ENCODE measurements around the gene PCYT2. TPM values are rescaled to one million over a fixed set of nuclear protein-coding genes. Genes with fewer than 3 reads are reported as not detected.
A peak's percentile ranks its signal among the peaks of the same experiment; 100 is the strongest.

PCYT2 gene
- total RNA-seq, 1 experiment from 2014 or later, result 151 TPM

DNA sequence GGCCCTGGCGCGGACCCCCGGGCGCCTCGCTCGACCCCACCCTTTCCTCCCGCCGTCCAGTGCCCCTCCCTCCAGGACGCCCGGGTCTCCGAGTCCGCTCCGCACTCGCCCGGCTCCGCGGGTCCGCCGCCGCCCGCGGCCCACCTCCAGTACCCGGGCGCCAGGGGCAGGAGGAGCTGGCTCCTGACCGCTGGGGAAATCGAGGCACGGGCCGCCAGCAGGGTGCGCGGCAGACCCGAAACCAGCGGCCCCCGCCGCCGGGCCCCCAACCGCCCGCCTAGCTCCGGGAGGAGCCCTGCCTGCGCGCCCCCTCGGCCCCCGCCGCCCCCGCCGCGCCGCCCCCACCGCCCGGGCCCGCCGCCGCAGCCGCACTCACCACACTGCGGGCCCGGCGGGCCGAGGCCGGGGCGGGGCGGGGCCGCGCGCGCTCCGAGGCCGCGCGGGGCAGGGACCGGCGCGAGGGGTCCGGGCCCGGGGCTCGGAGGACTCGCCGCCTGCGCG, 16.0 kb upstream of the PCYT2 start:
- H3K27ac Mint-ChIP-seq (ENCODE audit: unreplicated experiment), result peak overlapping the region; percentile 85
- Histone ChIP-seq H3K4me1 (peaks cover 14% of the 10 kb centered on the region), H3K4me3 (ENCODE audit: low read depth, low read length) (peak overlapping the region; percentile 89), H3K9me3 (no peaks in the 10 kb centered on the region), H3K36me3 (ENCODE audit: control insufficient read depth, insufficient read depth, low read length) (no peaks in the 10 kb centered on the region), H3K27me3 (replicated peaks; ENCODE audit: control insufficient read depth, insufficient read depth, low read length) (no peaks in the 10 kb centered on the region)
- TF ChIP-seq, protein P1, sequence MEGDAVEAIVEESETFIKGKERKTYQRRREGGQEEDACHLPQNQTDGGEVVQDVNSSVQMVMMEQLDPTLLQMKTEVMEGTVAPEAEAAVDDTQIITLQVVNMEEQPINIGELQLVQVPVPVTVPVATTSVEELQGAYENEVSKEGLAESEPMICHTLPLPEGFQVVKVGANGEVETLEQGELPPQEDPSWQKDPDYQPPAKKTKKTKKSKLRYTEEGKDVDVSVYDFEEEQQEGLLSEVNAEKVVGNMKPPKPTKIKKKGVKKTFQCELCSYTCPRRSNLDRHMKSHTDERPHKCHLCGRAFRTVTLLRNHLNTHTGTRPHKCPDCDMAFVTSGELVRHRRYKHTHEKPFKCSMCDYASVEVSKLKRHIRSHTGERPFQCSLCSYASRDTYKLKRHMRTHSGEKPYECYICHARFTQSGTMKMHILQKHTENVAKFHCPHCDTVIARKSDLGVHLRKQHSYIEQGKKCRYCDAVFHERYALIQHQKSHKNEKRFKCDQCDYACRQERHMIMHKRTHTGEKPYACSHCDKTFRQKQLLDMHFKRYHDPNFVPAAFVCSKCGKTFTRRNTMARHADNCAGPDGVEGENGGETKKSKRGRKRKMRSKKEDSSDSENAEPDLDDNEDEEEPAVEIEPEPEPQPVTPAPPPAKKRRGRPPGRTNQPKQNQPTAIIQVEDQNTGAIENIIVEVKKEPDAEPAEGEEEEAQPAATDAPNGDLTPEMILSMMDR (IDR thresholded peaks at IDR 0.05; ENCODE audit: insufficient read depth in 1 of 2, low read depth in 1 of 2, low read length in 1 of 2, severe bottlenecking in 1 of 2, unreplicated experiment in 1 of 2), result no peak
- POLR2A ChIA-PET, result interaction anchor here (0.5 to 1.7 kb wide), 6 partner anchors 10 to 96 kb away, joined by 3 to 11 read pairs (median 4); partner anchors contain the start of genes CENPX, LRRC45 and SIRT7
- H3K27me3 Mint-ChIP-seq (ENCODE audit: insufficient read depth, unreplicated experiment), result no peaks in the 10 kb centered on the region
- H3K4me1 Mint-ChIP-seq (ENCODE audit: low read depth, unreplicated experiment), result peaks cover 22% of the 10 kb centered on the region
- CTCF ChIA-PET, result interaction anchor here (0.5 to 2.1 kb wide), 11 partner anchors 10 to 120 kb away, joined by 3 to 11 read pairs (median 5); partner anchors contain the start of genes DCXR, NOTUM and PYCR1
- H3K9me3 Mint-ChIP-seq (ENCODE audit: unreplicated experiment), result no peaks in the 10 kb centered on the region
- peak overlapping the region; percentile 77 for H3K4me3 Mint-ChIP-seq (ENCODE audit: unreplicated experiment)
- DNase-seq, result no peak
- no TSS peak for BruUV-seq (replicated peaks)
- peaks cover 28% of the 10 kb centered on the region for H3K36me3 Mint-ChIP-seq (ENCODE audit: insufficient read depth, unreplicated experiment)
- intact Hi-C loops (cut with micrococcal nuclease; ENCODE audit: unreplicated experiment), result loop anchor here (2.0 to 5.0 kb wide), 3 partner anchors 16 to 595 kb away; partner anchors contain the start of genes CENPX, LRRC45 and PCYT2

- Mint-ChIP-seq H3K27me3 (ENCODE audit: insufficient read depth, unreplicated experiment) (no peaks in the 10 kb centered on the region), H3K4me1 (ENCODE audit: low read depth, unreplicated experiment) (peaks cover 17% of the 10 kb centered on the region), H3K4me3 (ENCODE audit: unreplicated experiment) (peak overlapping the region; percentile 77), H3K36me3 (ENCODE audit: insufficient read depth, unreplicated experiment) (peaks cover 28% of the 10 kb centered on the region), H3K9me3 (ENCODE audit: unreplicated experiment) (no peaks in the 10 kb centered on the region), H3K27ac (ENCODE audit: unreplicated experiment) (peak overlapping the region; percentile 85)
- intact Hi-C loops (cut with micrococcal nuclease; ENCODE audit: unreplicated experiment), result loop anchor here (1.0 to 5.0 kb wide), 4 partner anchors 8 to 596 kb away; partner anchors contain the start of genes CENPX, LRRC45, PCYT2 and SIRT7
- BruUV-seq (replicated peaks), result TSS peak; percentile 34
- Histone ChIP-seq H3K27me3 (replicated peaks; ENCODE audit: control insufficient read depth, insufficient read depth, low read length) (no peaks in the 10 kb centered on the region), H3K4me3 (ENCODE audit: low read depth, low read length) (peak overlapping the region; percentile 89), H3K4me1 (peaks cover 14% of the 10 kb centered on the region), H3K36me3 (ENCODE audit: control insufficient read depth, insufficient read depth, low read length) (peaks cover 2% of the 10 kb centered on the region), H3K9me3 (no peaks in the 10 kb centered on the region)
- peak; percentile 85 to 91 for DNase-seq
- ChIA-PET POLR2A (interaction anchor here (0.6 to 1.7 kb wide), 9 partner anchors 9 to 111 kb away, joined by 3 to 11 read pairs (median 6); partner anchors contain the start of genes CENPX, DCXR, LRRC45 and PCYT2), CTCF (interaction anchor here (0.5 to 2.1 kb wide), 5 partner anchors 11 to 111 kb away, joined by 3 to 10 read pairs (median 3); partner anchors contain the start of genes CENPX, DCXR, LRRC45 and PYCR1)
- TF ChIP-seq, protein P1 (IDR thresholded peaks at IDR 0.05; ENCODE audit: insufficient read depth in 1 of 2, low read depth in 1 of 2, low read length in 1 of 2, severe bottlenecking in 1 of 2, unreplicated experiment in 1 of 2), result no peak
These were observed 15.4 kb upstream of the PCYT2 start for GRCh38 chr17:81926451-81927151.

DNA sequence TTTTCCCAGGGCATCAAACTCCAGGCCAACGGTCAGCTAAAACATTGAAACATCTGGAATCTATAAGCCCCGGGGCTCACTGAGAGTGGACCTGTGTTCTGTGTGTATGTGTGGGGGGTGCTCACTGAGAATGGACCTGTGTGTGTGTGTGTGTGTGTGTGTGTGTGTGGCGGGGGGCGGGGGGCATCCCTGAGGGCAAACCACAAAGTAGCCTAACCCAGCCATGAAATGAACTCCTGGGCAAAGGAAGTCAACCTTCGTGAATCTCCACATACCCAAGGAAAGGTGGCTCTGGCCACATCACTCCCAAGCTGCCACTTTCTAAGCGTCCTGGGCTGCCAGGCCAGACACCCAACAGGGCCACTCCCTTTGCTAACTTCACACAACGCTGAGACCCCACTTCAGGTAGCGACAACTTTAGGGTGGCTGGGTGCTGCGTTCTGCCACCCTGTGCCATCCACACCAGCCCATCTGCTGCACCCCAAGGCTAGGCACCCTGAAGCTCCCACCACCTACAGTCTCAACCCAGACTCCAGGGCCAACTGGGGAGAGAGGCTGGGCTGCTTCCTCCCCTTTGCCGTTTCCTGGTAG, 14.8 kb upstream of the PCYT2 start:
- ChIA-PET CTCF (interaction anchor here (0.8 to 2.1 kb wide), 3 partner anchors 34 to 112 kb away, joined by 3 to 10 read pairs (median 10); partner anchors contain the start of genes CENPX, DCXR and LRRC45), POLR2A (interaction anchor here (0.6 to 1.7 kb wide), 8 partner anchors 8 to 112 kb away, joined by 3 to 11 read pairs (median 6); partner anchors contain the start of genes CENPX, DCXR, LRRC45 and PCYT2)
- no peaks in the 10 kb centered on the region for H3K27me3 Mint-ChIP-seq (ENCODE audit: insufficient read depth, unreplicated experiment)
- Histone ChIP-seq H3K36me3 (ENCODE audit: control insufficient read depth, insufficient read depth, low read length) (peaks cover 2% of the 10 kb centered on the region), H3K9me3 (no peaks in the 10 kb centered on the region), H3K4me3 (ENCODE audit: low read depth, low read length) (peak overlapping the region; percentile 89), H3K4me1 (peaks cover 14% of the 10 kb centered on the region), H3K27me3 (replicated peaks; ENCODE audit: control insufficient read depth, insufficient read depth, low read length) (no peaks in the 10 kb centered on the region)
- intact Hi-C loops (cut with micrococcal nuclease; ENCODE audit: unreplicated experiment), result loop anchor here (1.0 to 5.0 kb wide), 4 partner anchors 8 to 596 kb away; partner anchors contain the start of genes CENPX, LRRC45, PCYT2 and SIRT7
- peaks cover 17% of the 10 kb centered on the region for H3K4me1 Mint-ChIP-seq (ENCODE audit: low read depth, unreplicated experiment)
- TF ChIP-seq, protein P1 (IDR thresholded peaks at IDR 0.05; ENCODE audit: insufficient read depth in 1 of 2, low read depth in 1 of 2, low read length in 1 of 2, severe bottlenecking in 1 of 2, unreplicated experiment in 1 of 2), result no peak
- no peak for DNase-seq
- H3K36me3 Mint-ChIP-seq (ENCODE audit: insufficient read depth, unreplicated experiment), result peaks cover 30% of the 10 kb centered on the region
- H3K27ac Mint-ChIP-seq (ENCODE audit: unreplicated experiment), result peak overlapping the region; percentile 85
- BruUV-seq (replicated peaks), result TSS peak; percentile 37
- H3K4me3 Mint-ChIP-seq (ENCODE audit: unreplicated experiment), result peak overlapping the region; percentile 77
- H3K9me3 Mint-ChIP-seq (ENCODE audit: unreplicated experiment), result no peaks in the 10 kb centered on the region

All from Caco-2 (cell line).